ENCODE results near the gene CUL1.

The CUL1 gene

GRCh38 chr7:148698397-148699023 lies at the start of gene CUL1:
TSS of gene CUL1 (plus strand) at chr7:148698903. CDS start at chr7:148730123, 31,220 bp downstream.
- H3K4me3 ChIP-seq (ENCODE audit: low read depth, low read length), result peak within 1 kb of the TSS; percentile 80
- no peak for DNase-seq (ENCODE audit: low read depth)

GRCh38 chr7:148650232-148650858 lies 48.4 kb upstream of the CUL1 start:
- peak; percentile 9 for DNase-seq (ENCODE audit: low read depth)
- no peak overlapping the region for H3K4me3 ChIP-seq (ENCODE audit: low read depth, low read length)

GRCh38 chr7:148652773-148653172 lies 45.9 kb upstream of the CUL1 start:
- no peak overlapping the region for H3K4me3 ChIP-seq (ENCODE audit: low read depth, low read length)
- no peak for DNase-seq (ENCODE audit: low read depth)

GRCh38 chr7:148657929-148658328 lies 40.8 kb upstream of the CUL1 start:
- no peak overlapping the region for H3K4me3 ChIP-seq (ENCODE audit: low read depth, low read length)
- no peak for DNase-seq (ENCODE audit: low read depth)

GRCh38 chr7:148661471-148661870 lies 37.2 kb upstream of the CUL1 start:
- DNase-seq (ENCODE audit: low read depth), result no peak
- no peak overlapping the region for H3K4me3 ChIP-seq (ENCODE audit: low read depth, low read length)

- DNase-seq (ENCODE audit: low read depth), result no peak
Observed at GRCh38 chr7:148662646-148663045, 36.1 kb upstream of the CUL1 start.

GRCh38 chr7:148664324-148664723 lies 34.4 kb upstream of the CUL1 start:
- H3K4me3 ChIP-seq (ENCODE audit: low read depth, low read length), result no peak overlapping the region
- peak; percentile 45 for DNase-seq (ENCODE audit: low read depth)

More at GRCh38 chr7:148662646-148663045, 36.1 kb upstream of the CUL1 start:
- H3K4me3 ChIP-seq (ENCODE audit: low read depth, low read length), result no peak overlapping the region

- DNase-seq (ENCODE audit: low read depth), result no peak
- no peak overlapping the region for H3K4me3 ChIP-seq (ENCODE audit: low read depth, low read length)
Observed at GRCh38 chr7:148665221-148665620, 33.5 kb upstream of the CUL1 start.

GRCh38 chr7:148669927-148670326 lies 28.8 kb upstream of the CUL1 start:
- no peak overlapping the region for H3K4me3 ChIP-seq (ENCODE audit: low read depth, low read length)
- no peak for DNase-seq (ENCODE audit: low read depth)

- DNase-seq (ENCODE audit: low read depth), result no peak
Observed at GRCh38 chr7:148670374-148670773, 28.3 kb upstream of the CUL1 start.

GRCh38 chr7:148670807-148671206 lies 27.9 kb upstream of the CUL1 start:
- no peak overlapping the region for H3K4me3 ChIP-seq (ENCODE audit: low read depth, low read length)
- no peak for DNase-seq (ENCODE audit: low read depth)

More at GRCh38 chr7:148670374-148670773, 28.3 kb upstream of the CUL1 start:
- H3K4me3 ChIP-seq (ENCODE audit: low read depth, low read length), result no peak overlapping the region

- no peak overlapping the region for H3K4me3 ChIP-seq (ENCODE audit: low read depth, low read length)
- DNase-seq (ENCODE audit: low read depth), result no peak
Observed at GRCh38 chr7:148672041-148672440, 26.7 kb upstream of the CUL1 start.

- no peak for DNase-seq (ENCODE audit: low read depth)
- H3K4me3 ChIP-seq (ENCODE audit: low read depth, low read length), result no peak overlapping the region
Observed at GRCh38 chr7:148674689-148675088, 24.0 kb upstream of the CUL1 start.

- no peak overlapping the region for H3K4me3 ChIP-seq (ENCODE audit: low read depth, low read length)
- DNase-seq (ENCODE audit: low read depth), result no peak
Observed at GRCh38 chr7:148676291-148676690, 22.4 kb upstream of the CUL1 start.

- no peak overlapping the region for H3K4me3 ChIP-seq (ENCODE audit: low read depth, low read length)
- no peak for DNase-seq (ENCODE audit: low read depth)
Observed at GRCh38 chr7:148681821-148682220, 16.9 kb upstream of the CUL1 start.

- no peak for DNase-seq (ENCODE audit: low read depth)
- H3K4me3 ChIP-seq (ENCODE audit: low read depth, low read length), result no peak overlapping the region
Observed at GRCh38 chr7:148684289-148684830, 14.3 kb upstream of the CUL1 start.

- no peak for DNase-seq (ENCODE audit: low read depth)
Observed at GRCh38 chr7:148686312-148686937, 12.3 kb upstream of the CUL1 start.

GRCh38 chr7:148687555-148687954 lies 11.1 kb upstream of the CUL1 start:
- no peak for DNase-seq (ENCODE audit: low read depth)
- H3K4me3 ChIP-seq (ENCODE audit: low read depth, low read length), result no peak overlapping the region

More at GRCh38 chr7:148686312-148686937, 12.3 kb upstream of the CUL1 start:
- no peak overlapping the region for H3K4me3 ChIP-seq (ENCODE audit: low read depth, low read length)

- H3K4me3 ChIP-seq (ENCODE audit: low read depth, low read length), result no peak overlapping the region
- no peak for DNase-seq (ENCODE audit: low read depth)
Observed at GRCh38 chr7:148688526-148688925, 10.2 kb upstream of the CUL1 start.

GRCh38 chr7:148693651-148694050 lies 5.1 kb upstream of the CUL1 start:
- no peak overlapping the region for H3K4me3 ChIP-seq (ENCODE audit: low read depth, low read length)
- no peak for DNase-seq (ENCODE audit: low read depth)

All from skeletal muscle cell (primary cell).